Smooth muscle cell (in vitro differentiated cells): Measurements from ENCODE around the gene PLA2G1B. TPM values are rescaled to one million over a fixed set of nuclear protein-coding genes. Genes with fewer than 3 reads are reported as not detected.
A peak's percentile ranks its signal among the peaks of the same experiment; 100 is the strongest.

Experiments
- DNase-seq: peaks from one replicate; lab custom pipeline; 2025; ENCODE audit not compliant: unreplicated experiment; lab: John Stamatoyannopoulos, UW
- H2AFZ ChIP-seq: fragments of 200-600 bp; sonication (generic); 2 replicates; pipeline ENCODE4 v1.6.0; 2016; ENCODE audit warnings: antibody characterized with exemption, low read depth, mild to moderate bottlenecking
- H3F3A ChIP-seq: fragments of 200-600 bp; sonication (generic); 2 replicates; pipeline ENCODE4 v1.6.0; 2017; ENCODE audit warnings: antibody characterized with exemption, low read depth
- H3K27ac ChIP-seq: fragments of 200-600 bp; sonication (generic); 2 replicates; pipeline ENCODE4 v1.5.1; 2016; ENCODE audit warnings: low read depth, mild to moderate bottlenecking
- H3K27me3 ChIP-seq: fragments of 200-600 bp; sonication (generic); 2 replicates; pipeline ENCODE4 v1.6.1; 2016; ENCODE audit warnings: low read depth, mild to moderate bottlenecking
- H3K36me3 ChIP-seq: fragments of 200-600 bp; sonication (generic); 2 replicates; pipeline ENCODE4 v1.5.1; 2016; ENCODE audit warnings: low read depth
- H3K4me1 ChIP-seq: fragments of 200-600 bp; sonication (generic); 2 replicates; pipeline ENCODE4 v1.5.1; 2016; ENCODE audit warnings: low read depth
- H3K4me2 ChIP-seq: fragments of 200-600 bp; sonication (generic); 2 replicates; pipeline ENCODE4 v1.6.0; 2016; ENCODE audit warnings: mild to moderate bottlenecking
- H3K4me3 ChIP-seq: fragments of 200-600 bp; sonication (generic); 2 replicates; pipeline ENCODE4 v1.5.1; 2016; ENCODE audit warnings: mild to moderate bottlenecking
- H3K79me2 ChIP-seq: fragments of 200-600 bp; sonication (generic); 2 replicates; pipeline ENCODE4 v1.6.0; 2016; ENCODE audit warnings: low read depth, mild to moderate bottlenecking
- H3K9ac ChIP-seq: fragments of 200-600 bp; sonication (generic); 2 replicates; pipeline ENCODE4 v1.6.0; 2016; ENCODE audit warnings: low read depth
- H3K9me3 ChIP-seq: fragments of 200-600 bp; sonication (generic); replicated peaks from 2 replicates; pipeline ENCODE4 v1.5.1; 2016; ENCODE audit warnings: low read depth
- H4K20me1 ChIP-seq: fragments of 200-600 bp; sonication (generic); 2 replicates; pipeline ENCODE4 v1.6.0; 2016; ENCODE audit warnings: low read depth
- WGBS: methylation state at CpG from one replicate; pipeline ENCODE4 v1.1.7; 2016; ENCODE audit warnings: low lambda C conversion rate; 5-methylcytosine and 5-hydroxymethylcytosine counted together
- polyA plus RNA-seq: library from polyadenylated mRNA; unstranded; fragments of >200 nt; fragmentation: Nextera tagmentation; extraction: Ambion mirVana; gene quantifications from 2 replicates; pipeline ENCODE4 v1.2.1, GENCODE V29; 2016
- total RNA-seq: library from RNA; depleted of rRNA; stranded (reverse); fragments of >200 nt; gene quantifications from 2 replicates; pipeline ENCODE4 v1.2.3, GENCODE V29; 2014
- TF ChIP-seq, protein P1 (sequence below): fragments of 200-600 bp; sonication (generic); IDR thresholded peaks from 2 replicates; pipeline ENCODE4 v1.5.1; 2017; ENCODE audit warnings: borderline replicate concordance, mild to moderate bottlenecking, antibody characterized with exemption; ENCODE audit not compliant: insufficient read depth, poor library complexity, severe bottlenecking

The PLA2G1B gene
- total and polyA plus RNA-seq, 2 experiments from 2014 or later = not detected

DNA sequence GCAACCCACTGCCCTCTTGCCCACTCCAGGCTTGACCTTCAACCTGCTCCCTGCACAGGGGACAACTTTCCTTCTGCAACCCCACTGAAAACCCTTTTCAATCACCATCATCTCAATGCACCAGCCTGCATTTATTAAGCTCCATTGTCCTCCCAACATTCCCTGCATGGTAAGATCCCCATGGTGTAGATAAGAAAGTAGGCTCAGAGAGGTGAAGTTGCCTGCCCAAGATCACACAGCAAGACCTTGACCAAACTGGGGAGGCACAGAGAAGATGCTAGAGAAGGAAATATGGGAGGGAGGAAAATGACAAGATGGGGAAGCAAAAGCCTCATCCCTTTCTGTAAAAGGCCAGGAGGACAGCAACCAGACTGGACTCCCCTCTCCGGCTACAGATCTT lies 31.5 kb upstream of the PLA2G1B start:
- no peaks in the 10 kb centered on the region for H3K36me3 ChIP-seq
- TF ChIP-seq, protein P1, sequence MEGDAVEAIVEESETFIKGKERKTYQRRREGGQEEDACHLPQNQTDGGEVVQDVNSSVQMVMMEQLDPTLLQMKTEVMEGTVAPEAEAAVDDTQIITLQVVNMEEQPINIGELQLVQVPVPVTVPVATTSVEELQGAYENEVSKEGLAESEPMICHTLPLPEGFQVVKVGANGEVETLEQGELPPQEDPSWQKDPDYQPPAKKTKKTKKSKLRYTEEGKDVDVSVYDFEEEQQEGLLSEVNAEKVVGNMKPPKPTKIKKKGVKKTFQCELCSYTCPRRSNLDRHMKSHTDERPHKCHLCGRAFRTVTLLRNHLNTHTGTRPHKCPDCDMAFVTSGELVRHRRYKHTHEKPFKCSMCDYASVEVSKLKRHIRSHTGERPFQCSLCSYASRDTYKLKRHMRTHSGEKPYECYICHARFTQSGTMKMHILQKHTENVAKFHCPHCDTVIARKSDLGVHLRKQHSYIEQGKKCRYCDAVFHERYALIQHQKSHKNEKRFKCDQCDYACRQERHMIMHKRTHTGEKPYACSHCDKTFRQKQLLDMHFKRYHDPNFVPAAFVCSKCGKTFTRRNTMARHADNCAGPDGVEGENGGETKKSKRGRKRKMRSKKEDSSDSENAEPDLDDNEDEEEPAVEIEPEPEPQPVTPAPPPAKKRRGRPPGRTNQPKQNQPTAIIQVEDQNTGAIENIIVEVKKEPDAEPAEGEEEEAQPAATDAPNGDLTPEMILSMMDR = no peak
- H4K20me1 ChIP-seq = no peaks in the 10 kb centered on the region
- H3K4me1 ChIP-seq = peaks cover 41% of the 10 kb centered on the region
- 83% methylated on average over 1 of the region's 1 CpG for WGBS
- peaks cover 6% of the 10 kb centered on the region for H3F3A ChIP-seq
- no peak for DNase-seq
- H3K79me2 ChIP-seq = no peaks in the 10 kb centered on the region
- H3K27ac ChIP-seq = no peak overlapping the region
- H3K9ac ChIP-seq = no peak overlapping the region
- H3K27me3 ChIP-seq = no peaks in the 10 kb centered on the region
- H3K4me3 ChIP-seq = no peak overlapping the region
- H3K9me3 ChIP-seq = no peaks in the 10 kb centered on the region
- H3K4me2 ChIP-seq = no peak overlapping the region
- H2AFZ ChIP-seq = no peak overlapping the region

DNA sequence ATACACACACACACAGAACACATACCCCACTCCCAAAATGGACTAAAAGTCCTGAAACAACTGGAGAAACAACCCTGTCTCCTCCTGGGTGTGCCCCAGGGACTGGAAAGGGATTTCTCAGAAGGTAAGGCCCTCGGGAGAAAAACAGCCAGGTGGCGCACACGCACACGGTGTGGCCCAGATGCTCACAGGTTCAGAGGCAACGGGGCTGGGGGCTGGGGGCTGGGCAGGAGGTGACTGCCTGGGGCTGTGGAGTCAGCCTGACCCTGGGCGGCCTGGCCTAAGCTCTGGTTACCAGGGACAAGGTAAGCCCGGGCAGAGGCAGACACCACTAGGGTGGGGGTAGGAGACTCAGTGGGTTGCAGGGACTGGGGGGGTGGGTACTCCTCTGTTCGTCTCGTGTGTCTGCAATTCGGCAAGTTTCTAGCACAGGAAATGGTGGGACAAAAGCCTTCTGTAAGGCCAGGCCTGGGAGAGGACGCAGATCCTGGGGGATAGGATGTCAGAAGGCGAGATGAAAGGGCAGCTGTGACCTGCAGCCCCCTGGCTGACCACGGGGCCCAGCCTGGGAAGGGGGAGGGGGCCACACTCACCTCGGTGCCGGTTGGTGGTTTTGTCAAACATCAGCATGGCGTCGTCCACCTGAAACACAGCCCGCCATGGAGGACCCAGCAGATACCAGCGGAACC lies 31.0 kb upstream of the PLA2G1B start:
- 77% methylated on average over 18 of the region's 19 CpGs for WGBS
- H3K4me1 ChIP-seq = peaks cover 35% of the 10 kb centered on the region
- H3K27ac ChIP-seq = no peak overlapping the region
- no peak overlapping the region for H3K4me2 ChIP-seq
- no peak overlapping the region for H2AFZ ChIP-seq
- TF ChIP-seq, protein P1 = no peak
- H3F3A ChIP-seq = peaks cover 6% of the 10 kb centered on the region
- no peaks in the 10 kb centered on the region for H4K20me1 ChIP-seq
- H3K4me3 ChIP-seq = no peak overlapping the region
- H3K27me3 ChIP-seq = no peaks in the 10 kb centered on the region
- H3K9me3 ChIP-seq = no peaks in the 10 kb centered on the region
- H3K79me2 ChIP-seq = no peaks in the 10 kb centered on the region
- no peaks in the 10 kb centered on the region for H3K36me3 ChIP-seq
- no peak overlapping the region for H3K9ac ChIP-seq
- DNase-seq = no peak

DNA sequence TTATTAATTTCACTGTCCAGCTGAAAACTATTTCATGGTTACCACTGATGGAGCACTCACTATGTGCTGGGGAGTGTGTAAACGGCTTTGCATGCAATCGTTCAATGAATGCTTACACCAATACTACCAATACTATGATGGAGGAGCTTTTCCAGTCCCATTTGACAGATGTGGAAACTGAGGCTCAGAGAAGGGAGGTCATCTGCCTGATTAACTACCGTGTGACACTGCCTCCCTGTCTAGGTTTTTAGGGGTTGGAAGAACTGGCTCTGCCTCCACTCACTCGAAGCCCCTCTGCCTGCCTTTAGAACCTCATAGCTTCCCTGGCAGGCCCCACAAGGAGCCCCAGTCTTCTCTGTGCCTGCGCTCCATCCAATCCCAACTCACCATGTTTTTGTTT lies 29.5 kb upstream of the PLA2G1B start:
- no peak overlapping the region for H3K9ac ChIP-seq
- peak overlapping the region; percentile 64 for H3K4me2 ChIP-seq
- WGBS = 97% methylated on average over 5 of the region's 5 CpGs
- H3K27ac ChIP-seq = peak overlapping the region; percentile 70
- H4K20me1 ChIP-seq = no peaks in the 10 kb centered on the region
- H3K36me3 ChIP-seq = no peaks in the 10 kb centered on the region
- TF ChIP-seq, protein P1 = no peak
- DNase-seq = no peak
- peaks cover 23% of the 10 kb centered on the region for H3K4me1 ChIP-seq
- H2AFZ ChIP-seq = no peak overlapping the region
- H3K79me2 ChIP-seq = no peaks in the 10 kb centered on the region
- no peaks in the 10 kb centered on the region for H3K27me3 ChIP-seq
- H3K4me3 ChIP-seq = no peak overlapping the region
- no peaks in the 10 kb centered on the region for H3K9me3 ChIP-seq
- peaks cover 6% of the 10 kb centered on the region for H3F3A ChIP-seq

DNA sequence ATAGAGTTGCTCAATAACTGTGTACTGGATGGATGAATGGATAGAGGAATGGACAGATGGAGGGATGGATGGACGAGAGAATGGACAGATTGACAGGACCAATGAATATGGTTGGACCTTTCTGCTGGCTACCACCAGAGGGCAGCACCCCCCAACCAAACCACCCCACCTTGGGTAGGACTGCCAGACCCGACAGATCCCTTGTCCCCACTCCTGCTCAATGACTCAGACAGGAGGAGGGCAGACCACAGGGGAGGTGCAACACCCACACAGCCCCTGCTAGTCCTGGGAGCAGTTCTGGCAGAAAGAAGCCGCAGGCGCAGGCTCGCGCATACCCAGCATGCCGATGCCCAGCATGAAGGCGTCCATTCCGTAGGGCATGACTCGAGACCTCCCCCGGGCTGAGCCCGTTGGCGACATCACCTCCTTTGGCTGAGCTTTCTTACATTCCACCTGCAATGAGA lies 29.0 kb upstream of the PLA2G1B start:
- H3K36me3 ChIP-seq = no peaks in the 10 kb centered on the region
- H3K9ac ChIP-seq = no peak overlapping the region
- H3K27ac ChIP-seq = peak overlapping the region; percentile 70
- no peaks in the 10 kb centered on the region for H4K20me1 ChIP-seq
- no peaks in the 10 kb centered on the region for H3K27me3 ChIP-seq
- no peak overlapping the region for H2AFZ ChIP-seq
- DNase-seq = peak; percentile 73
- peak overlapping the region; percentile 64 for H3K4me2 ChIP-seq
- no peaks in the 10 kb centered on the region for H3K9me3 ChIP-seq
- peaks cover 20% of the 10 kb centered on the region for H3K4me1 ChIP-seq
- H3K4me3 ChIP-seq = no peak overlapping the region
- TF ChIP-seq, protein P1 = peak; percentile 88
- 5% methylated on average over 13 of the region's 13 CpGs for WGBS
- no peaks in the 10 kb centered on the region for H3K79me2 ChIP-seq
- peaks cover 6% of the 10 kb centered on the region for H3F3A ChIP-seq
